ENCODE data around the gene PADI6. TPM values are rescaled to one million over a fixed set of nuclear protein-coding genes. Genes with fewer than 3 reads are reported as not detected.

The PADI6 gene
- total and polyA plus RNA-seq, 2 of the 8 experiments (the other 6 are each of a cell fraction or from before 2014, with no cell fraction given), result not detected

GRCh38 chr1:17397910-17398695 is 26.1 kb downstream of the PADI6 start (continued):
- TF ChIP-seq NRF1 (IDR thresholded peaks at IDR 0.05; ENCODE audit: low read depth, low read length), result no peak
- TF ChIP-seq CHD2 (IDR thresholded peaks at IDR 0.05; ENCODE audit: low read length), result no peak
- no peak for TF ChIP-seq EZH2 (IDR thresholded peaks at IDR 0.05; ENCODE audit: low read depth, low read length, severe bottlenecking)
- TF ChIP-seq CBX5 (IDR thresholded peaks at IDR 0.05; ENCODE audit: low read depth, low read length), result no peak
- TF ChIP-seq SRF (IDR thresholded peaks at IDR 0.05; ENCODE audit: low read depth, low read length), result no peak
- TF ChIP-seq ATF3 (IDR thresholded peaks at IDR 0.05; ENCODE audit: insufficient read depth, low read depth, low read length), result no peak
